IPS-20b (cell line): ENCODE measurements around the gene PAFAH1B1.

Experiments
- H3K27ac ChIP-seq: one replicate; pipeline ENCODE4 v1.5.1; 2013; ENCODE audit warnings: low read length
- H3K27me3 ChIP-seq: 2 replicates; pipeline ENCODE4 v1.6.1; 2013; ENCODE audit warnings: mild to moderate bottlenecking, low read length, inconsistent platforms; ENCODE audit not compliant: insufficient read depth
- H3K36me3 ChIP-seq: 2 replicates; pipeline ENCODE4 v1.6.1; 2013; ENCODE audit warnings: low read depth, mild to moderate bottlenecking, inconsistent platforms, low read length, moderate library complexity; ENCODE audit not compliant: insufficient read depth
- H3K4me1 ChIP-seq: 2 replicates; pipeline ENCODE4 v1.6.1; 2013; ENCODE audit warnings: mild to moderate bottlenecking, control low read depth, inconsistent platforms, low read length, moderate library complexity; ENCODE audit not compliant: insufficient read depth
- H3K4me3 ChIP-seq: 2 replicates; pipeline ENCODE4 v1.5.1; 2013; ENCODE audit warnings: mild to moderate bottlenecking, low read length, inconsistent platforms
- H3K9ac ChIP-seq: 2 replicates; pipeline ENCODE4 v1.6.1; 2013; ENCODE audit warnings: low read depth, mild to moderate bottlenecking, inconsistent platforms, low read length, moderate library complexity
- H3K9me3 ChIP-seq: 2 replicates; pipeline ENCODE4 v1.6.1; 2013; ENCODE audit warnings: mild to moderate bottlenecking, low read depth, low read length, inconsistent platforms; ENCODE audit not compliant: insufficient read depth

The PAFAH1B1 gene

DNA sequence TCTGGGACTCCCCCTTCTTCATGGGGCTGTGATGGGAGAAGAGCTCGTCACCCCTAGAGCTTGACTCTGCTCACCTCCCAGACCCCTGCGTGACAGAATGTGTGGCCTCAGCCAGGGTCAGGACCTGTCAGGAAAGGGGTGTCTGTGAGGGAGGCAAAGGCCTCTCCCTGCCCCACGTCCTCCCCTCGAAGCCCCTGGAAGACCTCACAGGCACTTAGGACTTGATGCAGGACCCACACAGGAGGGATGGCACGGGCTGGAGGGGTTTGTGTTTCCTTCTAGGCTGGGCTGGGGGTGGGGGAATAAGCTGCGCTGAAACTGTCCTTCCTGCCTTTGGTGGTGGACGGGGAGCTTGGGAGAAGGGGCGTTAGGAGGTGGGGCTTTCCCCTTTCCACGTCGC lies 129.2 kb downstream of the PAFAH1B1 start:
- no peak overlapping the region for H3K9ac ChIP-seq
- H3K9me3 ChIP-seq: no peaks in the 10 kb centered on the region
- H3K36me3 ChIP-seq: no peaks in the 10 kb centered on the region
- H3K4me1 ChIP-seq: peaks cover 8% of the 10 kb centered on the region; the same call in 1 of the 2 replicates
- H3K27me3 ChIP-seq: peaks cover 32% of the 10 kb centered on the region
- H3K27ac ChIP-seq: no peak overlapping the region
- H3K4me3 ChIP-seq: no peak overlapping the region

DNA sequence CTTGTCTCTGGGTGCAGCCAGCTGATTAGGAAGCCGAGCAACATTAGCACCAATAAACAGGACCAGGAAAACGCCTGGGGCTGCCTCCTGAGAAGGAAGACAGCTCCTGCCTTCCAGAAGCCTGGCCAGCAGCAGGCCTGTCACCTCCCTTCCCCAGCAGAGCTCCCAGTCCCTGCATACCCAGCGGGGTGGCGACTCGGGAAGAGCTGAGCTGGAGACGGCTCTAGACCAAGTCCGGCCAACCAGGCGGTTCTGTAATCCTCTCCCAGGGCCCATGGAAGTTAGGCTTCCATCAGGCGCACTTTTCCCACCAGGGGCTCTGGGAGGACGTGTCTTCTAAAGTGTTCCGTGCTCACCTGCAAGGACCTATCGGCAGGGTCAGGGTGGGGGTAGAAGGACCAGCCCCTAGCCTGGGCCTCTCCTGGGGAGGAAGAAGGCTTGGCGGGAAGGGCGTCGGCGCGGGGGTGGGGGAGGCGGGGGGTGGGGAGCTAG lies 130.1 kb downstream of the PAFAH1B1 start:
- Histone ChIP-seq H3K36me3 (no peaks in the 10 kb centered on the region), H3K9ac (peak overlapping the region; percentile 56; the same call in 1 of the 2 replicates), H3K27ac (no peak overlapping the region), H3K4me3 (peak overlapping the region; percentile 66), H3K27me3 (peaks cover 32% of the 10 kb centered on the region), H3K4me1 (peaks cover 8% of the 10 kb centered on the region; the same call in 1 of the 2 replicates), H3K9me3 (no peaks in the 10 kb centered on the region)

DNA sequence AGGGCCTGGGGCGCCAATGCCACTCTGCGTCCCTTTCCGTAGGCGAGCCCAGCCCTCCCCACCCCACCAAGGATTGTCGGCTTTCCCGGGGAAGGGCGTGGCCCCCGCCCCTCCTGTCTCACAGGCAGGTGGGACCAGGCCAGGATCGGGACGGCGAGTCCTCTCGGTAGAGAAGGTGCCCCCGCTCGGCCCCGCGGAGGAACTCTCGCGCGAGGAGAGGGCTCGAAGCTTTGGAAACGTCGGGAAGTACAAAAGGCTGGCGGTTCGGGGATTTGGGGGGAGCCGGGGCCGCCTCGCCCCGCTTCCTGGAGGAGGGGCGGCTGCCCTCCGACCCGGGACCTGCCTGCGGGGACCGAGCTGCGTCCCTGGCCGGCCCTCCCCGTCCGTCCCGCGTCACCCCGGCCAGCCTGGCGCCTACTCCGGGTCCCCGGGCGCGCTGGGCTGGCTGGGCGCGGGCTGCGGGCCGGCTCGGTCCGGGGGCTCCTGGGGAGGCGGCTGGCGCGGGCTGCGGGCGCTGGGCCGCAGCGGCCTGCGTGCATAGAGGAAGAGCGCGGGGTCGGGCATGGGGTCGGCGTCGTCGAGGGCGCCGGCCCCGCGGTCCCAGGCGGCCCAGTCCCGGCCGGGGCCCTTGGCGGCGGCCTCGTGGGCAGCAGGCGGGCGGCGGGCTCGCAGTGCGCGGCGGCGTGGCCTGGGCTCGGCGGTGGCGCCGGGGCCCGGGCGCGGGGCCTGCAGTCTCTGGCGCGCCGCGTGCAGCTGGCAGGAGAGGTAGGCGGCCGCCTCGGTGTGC lies 130.7 kb downstream of the PAFAH1B1 start:
- H3K9ac ChIP-seq: no peak overlapping the region
- peaks cover 8% of the 10 kb centered on the region; the same call in 1 of the 2 replicates for H3K4me1 ChIP-seq
- no peaks in the 10 kb centered on the region for H3K9me3 ChIP-seq
- H3K4me3 ChIP-seq: peak overlapping the region; percentile 66
- no peaks in the 10 kb centered on the region for H3K36me3 ChIP-seq
- H3K27me3 ChIP-seq: peaks cover 32% of the 10 kb centered on the region
- no peak overlapping the region for H3K27ac ChIP-seq

DNA sequence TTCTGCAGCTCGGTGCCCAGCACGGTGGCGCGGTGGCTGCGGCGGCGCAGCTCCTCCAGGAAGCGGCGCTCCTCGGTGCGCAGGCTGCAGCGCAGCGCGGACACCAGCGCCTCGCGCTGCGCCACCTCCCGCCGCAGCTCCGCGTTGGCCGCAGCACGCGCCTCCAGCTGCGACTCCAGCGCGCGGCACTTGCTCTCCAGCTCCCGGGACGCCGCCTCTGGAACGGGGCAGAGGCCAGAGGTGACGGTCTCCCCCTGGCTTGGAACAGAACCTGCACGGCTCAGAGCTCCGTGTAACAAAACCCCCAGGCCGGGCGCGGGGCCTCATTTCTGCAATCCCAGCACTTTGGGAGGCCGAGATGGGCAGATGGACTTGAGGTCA lies 131.3 kb downstream of the PAFAH1B1 start:
- peak overlapping the region; percentile 40; the same call in 1 of the 2 replicates for H3K4me3 ChIP-seq
- no peak overlapping the region; the same call in 1 of the 2 replicates for H3K9ac ChIP-seq
- no peaks in the 10 kb centered on the region for H3K9me3 ChIP-seq
- H3K4me1 ChIP-seq: peaks cover 4% of the 10 kb centered on the region; the same call in 1 of the 2 replicates
- peaks cover 28% of the 10 kb centered on the region for H3K27me3 ChIP-seq
- no peak overlapping the region for H3K27ac ChIP-seq
- no peaks in the 10 kb centered on the region for H3K36me3 ChIP-seq

DNA sequence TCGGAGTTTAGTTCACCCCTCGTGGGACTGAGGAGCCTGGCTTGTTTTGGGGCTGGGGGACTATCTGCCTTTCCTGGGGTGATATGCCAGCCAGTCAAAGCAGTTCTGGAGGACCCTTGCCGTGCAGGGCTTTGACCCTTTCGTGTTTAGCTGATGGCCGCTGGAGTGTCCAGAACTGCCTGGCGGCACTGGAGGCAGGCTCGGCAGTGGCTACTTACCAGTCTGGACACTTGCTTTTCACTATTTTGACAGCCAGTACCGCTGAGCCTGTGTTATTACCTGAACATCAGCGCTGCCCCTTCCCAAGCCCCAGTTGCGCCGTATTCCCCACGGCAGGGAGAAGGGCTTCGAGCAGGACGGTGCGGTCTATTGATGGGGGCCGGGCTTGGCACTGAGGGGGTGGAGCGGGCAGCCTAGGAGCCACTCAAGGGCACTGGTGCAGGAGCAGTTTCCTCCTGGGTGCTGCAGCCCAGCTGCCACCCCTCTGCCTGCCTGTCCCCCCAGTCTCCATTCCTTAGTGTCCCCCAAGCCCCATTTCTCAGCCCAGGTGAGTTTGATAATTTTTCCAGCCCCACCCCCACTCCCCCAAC lies 137.4 kb downstream of the PAFAH1B1 start:
- H3K36me3 ChIP-seq: no peaks in the 10 kb centered on the region; the same call in 1 of the 2 replicates
- no peaks in the 10 kb centered on the region for H3K4me1 ChIP-seq

DNA sequence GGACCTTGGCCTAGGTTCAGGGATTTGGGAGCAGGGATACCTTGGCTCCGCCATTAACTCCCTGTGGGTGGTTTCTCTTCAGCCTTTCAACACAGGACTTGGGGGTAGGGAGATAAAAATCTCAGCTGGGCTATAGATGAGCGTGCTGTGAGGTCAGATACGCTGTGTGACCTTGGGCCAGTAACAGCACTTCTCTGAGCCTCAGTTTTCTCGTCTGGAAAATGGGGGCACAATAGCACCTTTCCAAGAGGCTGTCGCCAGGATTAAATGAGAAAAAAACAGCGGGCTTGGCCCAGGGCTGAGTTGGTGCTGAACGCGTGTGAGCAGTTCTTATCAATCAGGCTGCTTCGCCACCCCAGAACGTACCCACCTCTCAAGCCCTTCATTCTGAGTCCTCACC lies 138.4 kb downstream of the PAFAH1B1 start:
- Histone ChIP-seq H3K9ac (no peak overlapping the region), H3K27ac (no peak overlapping the region), H3K4me3 (no peak overlapping the region), H3K9me3 (no peaks in the 10 kb centered on the region), H3K27me3 (no peaks in the 10 kb centered on the region), H3K36me3 (no peaks in the 10 kb centered on the region; the same call in 1 of the 2 replicates), H3K4me1 (no peaks in the 10 kb centered on the region)

More for the DNA sequence above, 137.4 kb downstream of the PAFAH1B1 start:
- H3K9ac ChIP-seq: no peak overlapping the region
- H3K4me3 ChIP-seq: no peak overlapping the region
- H3K9me3 ChIP-seq: no peaks in the 10 kb centered on the region
- 0 out of 2 replicates have a peak, but pooled peaks cover under 1% of the 10 kb centered on the region for H3K27me3 ChIP-seq
- H3K27ac ChIP-seq: no peak overlapping the region

DNA sequence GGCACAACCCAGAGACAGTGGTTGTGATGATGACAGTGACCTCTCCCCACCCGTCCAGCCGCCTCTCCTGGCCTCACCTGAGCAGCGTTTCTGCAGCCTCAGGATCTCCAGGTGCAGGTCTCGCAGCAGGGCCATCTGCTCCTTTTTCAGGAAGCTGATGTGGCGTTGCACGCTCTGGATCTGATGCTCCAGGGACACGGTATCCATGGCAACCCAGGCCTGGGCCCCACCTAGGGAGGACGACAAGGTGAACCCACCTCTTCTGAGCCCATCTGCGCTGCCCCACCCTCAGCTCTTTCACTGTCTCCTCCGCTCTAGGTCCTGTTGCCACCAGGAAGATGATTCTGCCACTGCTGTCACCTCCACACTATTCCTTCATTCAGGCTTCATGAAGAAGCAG lies 141.5 kb downstream of the PAFAH1B1 start:
- Histone ChIP-seq H3K9ac (no peak overlapping the region), H3K27me3 (no peaks in the 10 kb centered on the region)

More for the DNA sequence above, 141.5 kb downstream of the PAFAH1B1 start:
- Histone ChIP-seq H3K4me3 (no peak overlapping the region), H3K36me3 (no peaks in the 10 kb centered on the region; the same call in 1 of the 2 replicates), H3K27ac (no peak overlapping the region), H3K4me1 (no peaks in the 10 kb centered on the region), H3K9me3 (no peaks in the 10 kb centered on the region)
